ENCODE measurements around the gene ADAT1.

- TF ChIP-seq POLR2A (IDR thresholded peaks at IDR 0.05) (no peak), CTCF (IDR thresholded peaks at IDR 0.05) (no peak), POLR2AphosphoS5 (IDR thresholded peaks at IDR 0.05) (no peak)
Measured at GRCh38 chr16:75603241-75603640, 19.8 kb downstream of the ADAT1 start.

Data from breast epithelium (tissue), 3 donors.